GM19025 (cell line): ENCODE measurements around the gene COLGALT1.

Experiments used
- ATAC-seq: cut with Tn5 transposase; IDR thresholded peaks from one replicate; pipeline ENCODE4 v1.9.1; 2021; ENCODE audit warnings: mild to moderate bottlenecking, low read depth, moderate library complexity; ENCODE audit not compliant: unreplicated experiment

Gene COLGALT1

DNA sequence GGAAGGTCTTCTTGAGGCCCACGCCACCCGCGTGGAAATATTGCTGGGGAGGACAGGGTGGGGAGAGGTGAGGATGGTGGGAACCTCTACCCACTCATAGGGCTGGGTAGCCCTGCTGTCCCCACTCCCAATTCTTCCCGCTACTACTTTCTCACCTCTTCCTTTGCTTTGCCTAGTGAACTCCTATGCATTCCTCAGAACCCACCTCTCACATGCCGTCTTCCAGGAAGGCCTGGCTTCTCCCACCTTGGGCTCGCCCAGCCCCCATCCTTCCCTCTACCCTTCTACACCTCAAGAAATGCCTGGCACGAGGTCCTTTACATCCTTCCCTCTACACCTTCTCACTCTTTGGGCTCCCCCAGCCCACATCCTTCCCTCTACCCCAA is 62.4 kb downstream of the COLGALT1 start:
- no peak for ATAC-seq

DNA sequence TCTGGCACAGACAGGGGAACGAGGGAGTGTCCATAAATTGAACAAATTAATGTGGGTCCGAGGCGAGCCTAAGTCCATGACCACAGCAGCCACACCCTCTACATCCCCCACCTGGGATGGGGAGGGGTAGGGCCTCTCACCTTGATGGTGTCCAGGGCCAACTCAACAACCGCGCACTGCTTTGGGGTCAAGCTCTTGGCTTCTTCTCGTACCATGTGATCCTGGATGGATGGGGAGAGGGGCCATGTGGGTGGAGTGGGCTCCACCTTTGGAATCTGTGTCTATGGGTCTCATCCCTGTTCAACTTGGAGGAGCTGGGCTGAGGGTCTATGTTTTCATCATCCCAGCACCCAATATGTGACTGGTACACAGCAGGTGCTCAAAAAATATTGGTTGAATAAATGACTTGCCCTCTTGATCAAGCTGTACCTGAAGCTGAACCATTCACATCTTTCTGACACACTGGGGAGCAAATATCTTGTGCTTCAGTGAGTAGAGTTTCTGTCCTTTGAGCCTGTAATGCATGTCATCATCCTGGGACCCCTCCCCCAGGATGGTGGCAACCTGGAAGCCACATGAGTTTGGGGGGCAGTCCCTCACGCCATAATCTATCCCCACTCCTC is 62.9 kb downstream of the COLGALT1 start:
- ATAC-seq, result no peak

DNA sequence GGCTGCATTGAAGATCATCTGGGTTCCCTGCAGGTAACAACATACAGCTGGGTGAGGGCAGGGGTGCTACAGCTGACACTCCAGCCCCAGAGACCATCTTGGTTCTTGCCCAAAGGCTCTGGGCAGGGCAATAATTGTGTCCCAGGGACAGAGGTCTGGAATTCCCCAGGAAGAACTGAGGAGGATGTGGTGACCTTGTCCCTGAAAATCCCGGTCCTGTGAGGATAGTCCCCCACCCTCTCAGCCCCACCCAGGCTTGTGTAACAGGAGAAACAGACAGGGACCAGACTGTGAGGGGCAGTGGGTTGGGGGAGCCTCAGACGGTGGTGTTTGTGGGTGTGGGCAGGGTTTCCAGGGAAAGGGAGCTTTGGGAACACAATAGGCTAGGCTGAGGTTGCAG is 63.5 kb downstream of the COLGALT1 start:
- no peak for ATAC-seq

DNA sequence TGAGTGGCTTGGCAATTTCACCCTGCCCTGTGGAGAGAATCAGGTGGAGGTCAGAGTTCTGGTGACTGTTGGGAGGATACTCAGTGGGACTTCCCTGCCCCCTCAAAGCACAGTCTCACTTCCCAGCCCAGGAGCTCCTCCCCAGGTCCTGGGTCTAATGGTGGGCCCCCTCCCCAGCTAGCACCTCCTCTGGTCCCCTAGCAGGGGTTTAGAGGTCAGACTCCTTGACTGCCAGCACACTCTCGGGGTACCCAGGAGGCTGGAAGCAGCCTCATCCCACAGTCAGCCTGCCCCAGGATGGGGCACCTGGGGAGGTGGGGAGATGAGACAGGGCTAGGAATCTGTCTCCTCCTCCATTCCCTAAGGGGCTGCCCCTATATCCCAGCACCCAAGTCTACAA is 65.2 kb downstream of the COLGALT1 start:
- ATAC-seq, result no peak

DNA sequence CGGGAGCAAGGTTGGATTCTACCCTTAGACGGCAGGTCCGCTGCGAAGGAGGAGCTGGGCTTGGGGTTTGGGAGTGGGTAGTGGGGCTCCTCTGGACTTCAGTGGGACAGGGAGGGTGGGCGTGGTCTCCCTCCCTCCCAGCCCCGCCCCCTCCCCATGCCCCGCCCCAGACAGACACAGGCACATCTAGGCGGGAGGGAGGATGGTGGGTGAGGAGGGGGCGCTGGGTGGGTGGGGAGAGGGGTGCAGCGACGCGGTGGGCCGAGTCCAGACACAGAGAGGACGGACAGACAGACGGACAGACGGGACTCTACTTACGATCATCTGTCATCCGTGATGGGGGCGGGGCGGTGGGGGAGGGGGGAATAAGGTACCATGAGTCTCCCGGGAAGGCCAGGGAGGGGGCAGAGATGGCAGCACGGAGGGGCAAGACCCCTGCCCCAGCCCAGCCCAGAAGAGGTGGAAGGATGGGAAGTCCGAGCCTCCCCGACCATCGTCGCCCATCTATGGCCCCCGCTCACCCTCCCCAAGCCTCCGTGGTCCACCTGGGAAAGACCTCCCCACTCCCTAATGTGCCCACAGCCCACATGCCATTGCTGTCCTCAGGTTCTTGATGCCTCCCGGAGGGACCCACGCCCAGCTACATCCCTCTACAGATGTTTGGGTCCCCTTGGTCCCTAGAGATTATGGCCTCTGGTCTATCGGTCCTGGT is 67.9 kb downstream of the COLGALT1 start:
- no peak for ATAC-seq

DNA sequence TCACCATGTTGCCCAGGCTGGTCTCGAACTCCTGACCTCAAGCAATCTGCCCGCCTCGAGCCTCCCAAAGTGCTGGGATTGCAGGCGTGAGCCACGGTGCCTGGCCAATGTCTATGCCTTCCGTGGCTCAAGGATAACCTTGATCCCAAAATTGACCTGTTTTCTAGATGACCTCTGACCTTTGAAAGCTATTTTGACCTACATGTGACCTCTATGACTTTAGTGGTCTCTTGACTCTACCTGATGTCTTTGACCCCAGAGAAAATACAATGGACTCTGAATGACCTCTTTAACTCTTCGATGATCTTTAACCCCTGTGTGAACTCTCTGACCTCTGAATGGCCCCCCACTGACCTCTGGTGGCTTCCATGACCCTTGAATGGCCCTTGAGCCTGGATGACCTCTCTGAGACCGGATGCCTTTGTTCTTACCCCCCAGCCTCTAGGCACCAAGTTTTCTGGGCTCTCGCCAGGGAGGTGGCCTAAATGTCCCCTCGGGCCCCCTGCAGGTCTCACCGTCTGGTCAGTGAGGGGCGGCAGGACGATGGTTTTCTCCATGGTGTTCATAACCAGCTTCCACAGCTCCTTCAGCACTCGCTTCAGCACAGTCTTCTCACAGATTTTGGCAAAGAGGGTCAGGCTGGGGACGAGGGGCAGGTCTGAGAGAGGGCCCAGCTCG is 69.0 kb downstream of the COLGALT1 start:
- no peak for ATAC-seq

DNA sequence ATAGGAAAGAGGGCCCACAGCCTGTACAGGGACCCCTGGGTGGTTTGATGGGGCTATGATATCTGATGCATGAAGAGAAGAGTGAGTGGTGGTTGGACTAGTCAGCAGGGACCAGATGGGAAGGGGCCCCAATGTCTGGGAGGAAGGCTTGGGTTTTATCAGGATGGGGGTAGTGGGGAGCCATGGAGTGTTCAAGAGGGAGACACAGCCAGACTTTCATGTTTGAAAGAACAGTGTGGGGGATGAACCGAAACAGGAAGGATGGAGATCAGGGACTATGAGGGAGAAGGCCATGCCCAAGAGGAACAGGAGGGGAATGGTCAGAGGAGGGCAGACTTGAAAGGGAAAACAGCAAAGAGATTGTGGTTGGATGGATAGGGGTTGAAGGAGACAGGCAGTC is 69.6 kb downstream of the COLGALT1 start:
- no peak for ATAC-seq

DNA sequence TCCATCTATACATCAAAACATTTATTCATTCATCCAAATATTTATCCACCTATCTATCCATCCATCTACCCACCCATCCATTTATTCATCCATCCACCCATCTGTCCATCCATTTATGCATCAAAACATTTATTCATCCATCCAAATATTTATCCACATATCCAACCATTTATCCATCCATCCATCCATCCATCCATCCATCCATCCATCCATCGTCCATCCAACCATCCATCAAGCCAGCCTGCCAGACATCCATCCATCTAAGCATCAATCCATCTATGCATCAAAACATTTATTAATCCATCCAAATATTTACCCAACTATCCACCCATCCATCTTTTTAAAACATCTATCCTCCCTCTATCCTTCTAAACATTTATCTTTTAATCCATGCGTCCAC is 70.5 kb downstream of the COLGALT1 start:
- no peak for ATAC-seq

DNA sequence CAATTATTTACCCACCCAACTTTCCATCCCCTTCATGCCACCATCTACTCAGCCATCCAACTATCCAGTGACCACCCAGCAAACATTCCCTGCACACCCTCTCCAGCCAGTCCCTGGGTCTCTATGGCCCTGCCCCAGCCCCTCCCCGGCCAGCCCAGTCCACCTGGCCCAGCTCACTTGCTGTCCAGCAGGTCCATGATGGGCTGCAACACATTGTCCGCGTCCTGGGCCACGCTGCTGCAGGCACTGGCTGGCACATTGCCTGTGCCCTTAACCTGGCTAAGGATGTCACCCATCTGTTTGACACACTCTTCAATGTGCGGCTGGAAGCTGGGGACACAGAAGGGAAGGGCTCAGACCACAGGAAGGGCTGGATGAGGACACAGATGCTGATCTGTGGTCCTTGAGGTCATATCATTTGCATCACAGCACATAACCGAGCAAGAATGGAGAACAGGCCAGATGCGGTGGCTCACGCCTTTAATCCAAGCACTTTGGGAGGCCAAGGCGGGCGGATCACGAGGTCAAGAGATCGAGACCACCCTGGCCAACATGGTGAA is 71.1 kb downstream of the COLGALT1 start:
- ATAC-seq, result no peak

DNA sequence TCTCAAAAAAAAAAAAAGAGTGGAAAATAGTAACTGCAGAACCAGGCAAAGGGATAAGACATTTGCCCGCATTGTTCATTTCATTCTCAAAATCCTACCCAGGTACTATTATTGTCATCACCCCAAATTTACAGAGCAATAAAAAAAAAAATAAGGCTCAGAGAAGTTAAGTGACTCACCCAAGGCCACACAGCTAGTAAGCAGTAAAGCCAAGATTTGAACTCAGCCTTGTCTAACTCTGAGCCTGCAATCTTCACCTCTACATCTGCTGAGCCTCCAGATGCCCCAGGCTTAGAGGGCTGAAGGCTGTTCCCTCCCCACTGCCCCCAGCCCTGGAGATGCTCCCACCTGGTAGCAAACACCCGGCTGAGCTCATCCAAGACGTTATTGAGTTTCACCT is 71.7 kb downstream of the COLGALT1 start:
- no peak for ATAC-seq

DNA sequence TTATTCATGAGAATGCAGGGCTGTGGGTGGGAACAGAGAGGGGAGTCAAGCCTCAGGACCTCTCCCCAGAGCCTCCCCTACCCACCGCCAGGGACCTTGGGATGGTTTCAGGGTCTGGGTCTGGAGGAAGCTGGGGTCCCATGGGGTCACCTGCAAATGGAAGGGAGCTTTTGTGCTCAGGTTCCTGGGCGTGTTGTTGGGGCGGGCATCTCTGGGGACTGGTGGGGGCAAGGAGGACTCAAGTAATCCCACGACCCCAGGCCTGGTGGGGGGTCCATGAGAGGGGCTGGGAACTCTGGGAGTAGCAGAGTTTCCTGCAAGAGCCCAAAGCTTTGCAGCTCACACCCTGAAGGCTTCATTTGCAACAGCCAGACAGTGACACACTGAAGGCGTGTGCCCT is 72.5 kb downstream of the COLGALT1 start:
- ATAC-seq, result no peak

DNA sequence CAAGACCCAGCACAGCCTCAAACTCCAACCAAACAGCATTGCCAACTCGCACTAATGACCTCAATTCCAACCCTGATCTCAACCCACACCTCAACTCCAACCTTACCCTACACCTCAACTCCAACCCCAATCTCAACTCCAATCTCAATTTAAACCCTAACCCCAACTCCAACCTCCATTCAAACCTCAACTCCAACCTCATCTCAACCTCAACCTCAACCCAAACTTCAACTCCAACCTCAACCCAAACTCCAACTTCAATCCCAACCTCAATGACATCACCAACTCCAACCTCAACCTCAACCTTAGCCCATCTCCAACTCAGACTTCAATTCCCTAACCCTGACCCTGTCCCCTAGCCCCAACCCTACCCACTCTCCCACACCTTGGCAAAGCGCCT is 74.3 kb downstream of the COLGALT1 start:
- ATAC-seq, result no peak

DNA sequence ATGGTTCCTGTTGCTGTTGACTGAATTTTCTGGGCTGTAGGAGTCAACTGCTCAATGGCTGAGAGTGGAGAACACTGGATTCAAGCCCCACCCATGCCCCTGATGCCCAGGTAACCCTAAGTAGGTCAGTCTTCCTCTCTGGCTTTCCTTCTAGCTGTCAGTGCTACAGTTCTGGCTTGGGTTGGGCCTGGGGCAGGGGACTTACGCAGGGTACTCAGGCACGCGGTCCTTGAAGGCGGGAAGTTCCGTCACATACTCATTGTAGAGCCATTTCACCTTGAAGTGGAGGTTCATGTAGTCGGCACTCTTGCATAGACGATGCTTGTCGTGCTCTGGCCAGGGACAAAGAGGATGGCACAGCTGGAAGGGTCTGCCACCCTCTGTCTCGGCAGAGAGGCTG is 77.1 kb downstream of the COLGALT1 start:
- no peak for ATAC-seq
